NOMO-1 treated with dmso at 0.1 percent for 144 hours (cell line): ENCODE measurements around the gene NAGLU.

ENCODE experiments used
- DNase-seq: peaks from one replicate; lab custom pipeline; 2025; ENCODE audit not compliant: unreplicated experiment; lab: John Stamatoyannopoulos, UW

Gene NAGLU

DNA sequence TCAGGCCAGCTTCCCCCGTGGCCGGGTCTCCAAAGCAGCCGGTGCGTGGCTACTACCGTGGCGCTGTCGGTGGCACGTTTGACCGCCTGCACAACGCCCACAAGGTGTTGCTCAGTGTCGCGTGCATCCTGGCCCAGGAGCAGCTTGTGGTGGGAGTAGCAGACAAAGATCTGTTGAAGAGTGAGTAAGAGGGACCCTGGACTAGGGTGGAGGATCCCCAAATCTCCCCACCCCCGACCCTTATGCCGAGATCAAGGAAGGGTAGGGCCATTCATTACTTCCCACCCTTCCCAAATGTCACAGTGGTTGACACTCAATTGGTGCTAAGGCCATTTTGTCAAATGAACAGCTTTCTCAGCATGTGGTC lies 27.1 kb downstream of the NAGLU start:
- no peak for DNase-seq

DNA sequence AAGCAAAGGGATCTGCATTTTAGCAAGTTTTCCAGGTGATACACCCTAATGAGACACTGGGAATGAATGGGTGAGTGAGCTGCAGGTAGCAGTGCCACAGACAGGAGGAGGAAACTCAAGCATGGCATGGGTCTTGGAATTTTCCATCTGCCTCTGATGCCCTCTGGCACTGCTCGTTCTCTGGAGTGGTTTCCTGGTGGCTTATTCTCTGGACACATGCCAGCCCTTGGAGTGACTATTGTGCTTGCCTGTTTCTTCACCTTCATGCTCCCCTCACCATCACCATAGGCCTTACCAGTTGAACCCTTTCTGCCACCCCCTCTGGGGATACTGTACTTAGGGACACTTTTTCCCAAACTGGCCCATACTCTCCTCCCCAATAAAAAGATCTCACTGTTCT lies 27.5 kb downstream of the NAGLU start:
- DNase-seq: no peak

DNA sequence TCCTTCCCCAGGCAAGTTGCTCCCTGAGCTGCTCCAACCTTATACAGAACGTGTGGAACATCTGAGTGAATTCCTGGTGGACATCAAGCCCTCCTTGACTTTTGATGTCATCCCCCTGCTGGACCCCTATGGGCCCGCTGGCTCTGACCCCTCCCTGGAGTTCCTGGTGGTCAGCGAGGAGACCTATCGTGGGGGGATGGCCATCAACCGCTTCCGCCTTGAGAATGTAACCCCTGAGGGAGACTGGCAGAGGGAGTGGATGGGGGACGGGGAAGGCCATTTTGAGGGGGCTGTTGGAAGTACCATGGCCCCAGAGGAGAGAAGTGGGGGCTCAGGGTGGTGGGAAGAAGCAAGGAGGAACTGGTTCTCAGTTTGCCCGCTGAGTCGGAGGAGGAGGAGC lies 27.9 kb downstream of the NAGLU start:
- no peak for DNase-seq

DNA sequence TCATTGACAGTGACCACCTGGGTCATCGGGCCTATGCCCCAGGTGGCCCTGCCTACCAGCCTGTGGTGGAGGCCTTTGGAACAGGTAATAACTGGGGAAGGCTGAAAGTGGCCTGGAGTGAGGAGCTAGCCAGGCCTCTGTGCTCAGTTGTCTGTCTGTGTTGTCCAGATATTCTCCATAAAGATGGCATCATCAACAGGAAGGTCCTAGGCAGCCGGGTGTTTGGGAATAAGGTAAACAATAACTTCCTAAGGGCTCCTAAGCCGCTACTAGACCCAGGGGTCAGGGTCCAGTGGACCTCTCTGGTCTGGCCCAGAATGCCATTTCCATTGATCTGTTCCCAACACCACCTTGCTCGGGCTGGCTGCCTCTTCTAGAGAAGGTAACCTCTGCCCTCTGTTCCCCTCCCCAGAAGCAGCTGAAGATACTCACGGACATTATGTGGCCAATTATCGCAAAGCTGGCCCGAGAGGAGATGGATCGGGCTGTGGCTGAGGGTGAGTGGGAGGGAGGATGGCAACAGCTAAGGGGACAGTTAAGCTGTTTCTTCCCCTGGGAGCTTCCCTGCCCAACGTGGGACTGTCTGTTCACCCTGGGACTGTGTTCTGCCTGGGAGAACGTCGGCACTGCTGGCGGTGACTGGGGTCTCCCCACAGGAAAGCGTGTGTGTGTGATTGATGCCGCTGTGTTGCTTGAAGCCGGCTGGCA lies 28.9 kb downstream of the NAGLU start:
- no peak for DNase-seq

DNA sequence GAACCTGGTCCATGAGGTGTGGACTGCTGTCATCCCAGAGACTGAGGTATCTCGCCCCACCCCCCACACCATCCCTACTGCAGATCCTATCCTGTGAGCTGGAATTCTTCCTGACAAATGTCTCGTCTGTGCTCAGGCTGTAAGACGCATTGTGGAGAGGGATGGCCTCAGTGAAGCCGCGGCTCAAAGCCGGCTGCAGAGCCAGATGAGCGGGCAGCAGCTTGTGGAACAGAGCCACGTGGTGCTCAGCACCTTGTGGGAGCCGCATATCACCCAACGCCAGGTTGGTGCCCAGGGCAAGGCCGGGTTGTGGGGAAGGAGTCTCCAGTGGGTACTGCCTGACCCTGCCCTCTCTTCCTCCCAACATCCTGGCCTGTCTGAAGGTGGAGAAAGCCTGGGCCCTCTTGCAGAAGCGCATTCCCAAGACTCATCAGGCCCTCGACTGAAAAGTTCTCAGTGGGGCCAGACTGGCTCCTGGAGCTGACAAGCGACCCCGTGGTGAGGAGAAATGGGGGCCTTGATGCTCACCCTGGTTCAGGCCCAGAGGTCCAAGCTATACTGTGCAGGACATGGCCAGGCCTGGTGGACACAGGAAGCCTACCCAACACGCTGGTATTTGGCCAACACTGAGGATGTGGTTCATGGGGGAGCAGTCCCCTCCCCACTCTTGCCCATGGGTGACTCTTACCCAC lies 29.6 kb downstream of the NAGLU start:
- no peak for DNase-seq

DNA sequence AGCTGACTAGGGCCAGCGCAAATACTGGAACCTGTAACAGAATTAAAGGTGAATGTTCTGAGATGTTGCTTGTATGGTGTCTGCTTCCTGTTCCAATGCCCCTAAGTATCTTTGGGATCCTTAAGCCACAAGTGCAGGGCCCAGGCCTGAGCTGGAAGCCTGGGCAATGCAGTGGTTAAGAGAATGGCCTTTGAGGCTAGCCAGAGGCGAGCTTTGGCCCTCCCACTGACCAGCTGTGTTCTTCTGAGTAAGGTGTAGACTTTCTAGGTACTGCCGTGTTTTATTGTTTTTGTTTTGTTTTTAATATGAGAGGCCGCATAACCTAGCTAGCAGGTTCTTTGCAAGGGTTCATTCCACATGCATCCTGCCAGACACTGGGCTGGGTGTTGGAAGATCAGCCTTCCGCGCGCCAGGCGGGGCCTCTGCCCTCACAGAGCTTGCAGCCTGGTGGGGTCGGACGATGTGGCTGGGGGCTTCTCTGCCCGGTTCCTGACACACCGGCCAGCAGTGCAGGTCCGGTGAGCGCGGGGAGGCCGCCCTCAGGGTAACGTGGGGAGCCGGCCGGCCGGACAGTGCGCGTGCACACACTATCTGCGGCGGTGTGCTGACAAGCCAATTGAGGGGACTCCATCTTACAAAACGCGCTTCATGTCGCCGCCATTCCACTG lies 30.3 kb downstream of the NAGLU start:
- no peak for DNase-seq

DNA sequence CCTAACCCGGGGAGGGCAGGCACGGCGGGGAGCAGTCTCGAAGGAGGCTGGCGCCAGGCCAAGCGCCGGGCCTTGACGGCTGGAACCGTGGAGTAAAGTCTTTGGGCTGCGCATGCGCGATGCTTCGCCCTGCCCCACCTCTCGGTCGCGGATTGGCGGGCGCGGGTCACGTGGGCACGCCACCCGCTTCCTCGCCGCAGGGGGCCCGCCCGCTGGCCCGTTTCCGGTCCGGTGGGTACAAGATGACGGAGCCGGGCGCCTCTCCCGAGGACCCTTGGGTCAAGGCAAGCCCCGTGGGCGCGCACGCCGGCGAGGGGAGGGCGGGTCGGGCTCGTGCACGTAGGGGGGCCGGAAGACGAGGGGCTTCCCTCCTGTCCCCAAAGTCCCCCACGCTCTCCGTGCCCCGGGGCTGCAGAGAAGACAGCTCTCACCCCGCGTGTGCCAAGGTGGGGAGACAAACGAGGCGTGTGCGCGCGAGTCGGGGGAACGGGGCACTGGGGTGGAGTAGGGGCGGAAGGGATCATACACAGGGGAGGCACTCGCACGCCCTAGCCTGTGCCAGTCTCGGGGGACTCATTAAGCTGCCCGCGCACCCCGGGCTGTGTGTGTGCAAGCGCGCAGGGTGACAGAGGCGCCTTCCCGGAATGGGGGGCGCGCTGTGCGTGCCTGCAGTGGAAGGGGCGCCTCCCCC lies 31.0 kb downstream of the NAGLU start, which contains the start of gene MLX:
Gene MLX, plus strand, starts transcription at position 218 of the 691 bp plus-strand sequence. Its CDS starts 25 bp downstream, at position 243.
- DNase-seq: peak; percentile 86

DNA sequence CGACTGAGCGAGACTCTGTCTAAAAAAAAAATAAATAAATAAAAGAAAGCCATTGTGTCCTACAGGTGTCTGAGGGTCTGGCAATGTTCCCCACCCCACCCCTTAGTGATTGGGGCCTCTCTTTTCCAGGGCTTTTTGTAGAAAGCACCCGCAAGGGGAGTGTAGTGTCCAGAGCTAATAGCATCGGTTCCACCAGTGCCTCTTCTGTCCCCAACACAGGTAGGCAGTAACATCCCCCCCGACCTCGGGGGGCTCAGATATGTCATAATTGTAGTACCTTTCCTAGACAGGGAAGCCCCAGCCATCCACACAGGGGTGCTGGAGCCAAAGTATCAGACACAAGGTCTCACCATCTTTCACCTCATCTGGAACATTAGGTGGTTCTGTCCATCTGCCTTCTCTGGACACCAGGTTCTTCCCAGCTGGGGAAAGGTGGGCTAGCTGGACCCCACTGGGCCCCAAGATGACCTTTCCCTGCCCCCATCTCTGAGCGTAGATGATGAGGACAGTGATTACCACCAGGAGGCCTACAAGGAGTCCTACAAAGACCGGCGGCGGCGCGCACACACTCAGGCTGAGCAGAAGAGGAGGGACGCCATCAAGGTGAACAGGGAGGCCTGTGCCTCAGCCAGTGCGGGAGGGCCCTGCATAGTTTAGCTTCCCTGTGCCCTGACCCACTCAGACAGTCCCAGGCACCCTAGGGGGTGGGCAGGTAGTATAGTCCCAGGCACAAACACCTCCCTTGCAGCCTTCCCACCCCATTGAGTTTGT lies 32.5 kb downstream of the NAGLU start:
- DNase-seq: no peak

DNA sequence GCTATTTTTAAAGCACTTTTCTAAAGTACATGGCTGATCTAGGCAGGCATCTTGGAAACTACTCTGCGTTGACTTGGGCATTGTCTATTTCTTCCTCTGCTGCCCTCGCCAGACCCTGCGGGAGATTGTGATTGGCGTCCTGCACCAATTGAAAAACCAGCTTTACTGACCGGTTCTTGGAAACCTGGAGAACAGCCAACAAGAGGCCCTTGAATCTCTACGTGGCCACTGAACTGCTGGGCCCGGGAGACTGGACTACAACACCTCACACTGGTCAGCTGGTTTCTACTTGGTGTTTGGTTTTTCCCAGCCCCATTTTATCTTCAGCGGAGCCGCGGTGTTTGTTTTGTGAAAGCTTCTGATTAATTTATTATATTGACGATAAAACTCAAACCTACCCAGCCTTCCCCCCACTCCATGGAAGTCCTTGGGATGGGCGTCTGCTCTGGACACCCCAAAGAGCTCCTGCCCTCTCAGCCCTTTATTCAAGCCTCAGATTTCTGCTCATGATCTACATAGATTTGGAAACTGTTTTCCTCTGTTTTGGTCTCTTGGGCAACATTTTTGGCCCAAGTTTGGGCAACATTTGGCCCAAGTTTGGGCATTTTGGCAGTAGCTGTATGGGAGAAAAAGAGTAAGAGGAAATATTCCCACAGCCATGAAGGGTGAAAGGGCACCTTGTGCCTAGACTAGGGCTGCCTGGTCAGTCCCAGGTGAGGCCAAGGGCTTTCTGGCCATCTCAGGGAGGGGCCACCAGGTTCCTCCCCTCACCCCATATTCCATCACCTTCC lies 35.6 kb downstream of the NAGLU start:
- DNase-seq: no peak

DNA sequence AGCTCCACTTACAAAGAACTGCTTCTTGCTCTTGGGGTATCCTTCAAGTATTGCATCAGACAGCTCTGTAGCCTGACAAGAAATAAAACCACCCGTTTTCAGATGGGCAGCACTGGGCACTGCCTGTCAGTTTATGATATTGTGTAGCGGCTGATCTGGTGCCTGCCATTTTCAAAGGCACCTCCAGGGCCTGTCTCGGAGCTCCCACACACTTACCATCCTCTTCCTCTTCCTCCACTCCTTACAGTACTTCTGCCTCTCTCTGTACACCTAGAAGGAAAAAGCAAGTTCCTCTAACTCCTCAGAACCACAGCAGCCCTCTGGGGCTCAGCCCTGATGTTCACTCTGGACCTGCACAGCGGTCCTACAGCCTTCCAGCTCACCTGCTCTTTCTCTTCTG lies 37.1 kb downstream of the NAGLU start:
- DNase-seq: no peak

DNA sequence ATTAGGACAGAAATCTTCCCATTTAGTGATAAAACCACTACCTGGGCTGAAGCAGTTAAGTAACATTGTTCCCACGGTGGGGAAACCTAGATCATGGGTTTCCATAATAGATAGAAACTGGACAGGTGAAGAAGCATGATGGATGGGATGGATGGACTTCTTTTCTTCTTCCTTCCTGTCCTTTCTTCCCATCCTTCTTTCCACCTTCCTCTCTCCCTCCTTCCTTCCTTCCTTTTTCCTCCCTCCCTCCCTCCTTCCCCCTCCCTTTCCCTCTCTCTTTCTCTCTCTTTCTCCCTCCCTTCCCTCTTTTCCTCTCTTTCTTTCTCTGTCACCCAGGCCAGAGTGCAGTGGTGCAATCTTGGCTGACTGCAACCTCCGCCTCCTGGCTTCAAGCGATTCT lies 38.4 kb downstream of the NAGLU start:
- no peak for DNase-seq

DNA sequence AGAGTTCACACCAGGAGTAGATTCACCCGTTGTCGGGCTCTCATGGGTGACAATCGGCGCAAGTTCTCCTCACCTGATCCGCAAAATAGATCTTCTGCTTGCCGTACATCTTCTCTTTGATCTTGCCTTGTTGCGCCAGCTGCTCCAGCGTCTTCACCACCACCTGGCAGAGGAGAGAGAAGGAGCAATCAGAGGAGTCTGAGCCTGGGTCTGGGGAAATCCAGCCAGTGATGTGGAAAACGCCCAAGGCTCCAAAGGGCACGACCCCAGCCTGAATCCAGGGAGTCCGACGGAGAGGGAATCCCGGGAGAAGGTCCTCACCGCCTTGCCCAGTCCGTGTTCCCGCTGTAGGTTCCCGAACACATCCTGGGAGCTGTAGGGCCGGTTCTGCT lies 41.1 kb downstream of the NAGLU start:
- no peak for DNase-seq

DNA sequence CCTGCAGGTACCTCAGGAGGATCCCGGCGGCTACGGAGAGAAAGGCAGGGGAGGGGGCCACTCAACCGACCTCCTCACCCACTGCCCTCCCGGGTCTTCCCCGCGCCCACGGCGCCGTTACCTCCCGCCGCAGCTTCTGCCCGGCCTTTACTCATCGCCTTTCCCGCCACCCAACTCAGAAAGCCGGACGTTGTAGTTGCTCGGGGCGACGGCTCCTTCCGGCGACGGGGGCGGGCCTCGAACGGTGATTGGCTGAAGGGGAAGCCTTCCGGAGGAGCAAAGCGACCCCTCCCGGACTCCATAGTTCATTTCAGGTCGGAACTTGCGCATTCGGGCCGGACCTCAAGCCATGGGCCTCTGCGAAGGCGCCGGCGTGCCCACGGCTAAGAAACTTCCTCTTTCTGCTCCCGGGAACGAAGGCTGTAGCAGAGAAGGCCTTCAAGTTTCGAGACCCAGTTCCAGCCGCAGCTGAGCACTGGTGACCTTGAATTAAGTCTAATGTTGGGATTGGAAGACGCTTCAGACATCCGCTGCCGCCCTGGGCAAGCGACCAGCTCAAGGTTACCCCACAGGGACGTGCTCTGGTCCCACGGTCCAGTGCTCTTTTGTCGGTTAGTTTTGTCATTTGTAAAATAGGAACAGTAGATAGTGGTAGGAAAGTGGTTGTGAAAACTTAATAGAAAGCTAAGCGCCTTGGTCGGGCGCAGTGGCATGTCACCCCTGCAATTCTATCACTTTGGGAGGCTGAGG lies 41.7 kb downstream of the NAGLU start, which contains the start of gene PSMC3IP:
Gene PSMC3IP, minus strand, starts transcription at position 198 of the 750 bp plus-strand sequence. Its CDS starts 43 bp downstream, at position 155.
- DNase-seq: peak; percentile 95

DNA sequence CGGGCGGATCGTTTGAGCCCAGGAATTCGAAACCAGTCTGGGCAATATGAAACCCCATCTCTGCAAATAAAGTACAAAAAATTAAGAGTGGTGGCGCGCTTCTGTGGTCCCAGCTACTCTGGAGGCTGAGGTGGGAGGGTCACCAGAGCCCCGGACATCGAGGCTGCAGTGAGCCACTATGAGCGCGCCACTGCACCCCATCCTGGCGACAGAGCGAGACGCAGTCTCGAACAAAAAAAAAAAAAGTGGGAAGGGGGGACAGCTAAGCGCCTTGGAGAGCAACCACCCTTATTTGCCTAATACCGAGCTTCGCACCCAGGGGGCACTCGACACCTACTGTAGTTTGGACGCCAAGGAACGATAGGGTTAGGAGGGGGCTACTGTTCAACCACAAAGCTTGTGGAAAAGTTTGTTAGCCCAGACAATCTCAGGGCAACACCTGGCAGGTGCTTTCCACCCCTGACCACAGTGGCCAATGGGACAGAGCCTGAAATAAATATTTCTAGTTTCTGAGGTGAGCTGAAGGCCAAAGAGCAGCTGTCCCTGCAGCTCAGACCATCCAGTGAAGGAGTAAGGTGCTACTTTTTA lies 42.3 kb downstream of the NAGLU start:
- DNase-seq: peak; percentile 83

DNA sequence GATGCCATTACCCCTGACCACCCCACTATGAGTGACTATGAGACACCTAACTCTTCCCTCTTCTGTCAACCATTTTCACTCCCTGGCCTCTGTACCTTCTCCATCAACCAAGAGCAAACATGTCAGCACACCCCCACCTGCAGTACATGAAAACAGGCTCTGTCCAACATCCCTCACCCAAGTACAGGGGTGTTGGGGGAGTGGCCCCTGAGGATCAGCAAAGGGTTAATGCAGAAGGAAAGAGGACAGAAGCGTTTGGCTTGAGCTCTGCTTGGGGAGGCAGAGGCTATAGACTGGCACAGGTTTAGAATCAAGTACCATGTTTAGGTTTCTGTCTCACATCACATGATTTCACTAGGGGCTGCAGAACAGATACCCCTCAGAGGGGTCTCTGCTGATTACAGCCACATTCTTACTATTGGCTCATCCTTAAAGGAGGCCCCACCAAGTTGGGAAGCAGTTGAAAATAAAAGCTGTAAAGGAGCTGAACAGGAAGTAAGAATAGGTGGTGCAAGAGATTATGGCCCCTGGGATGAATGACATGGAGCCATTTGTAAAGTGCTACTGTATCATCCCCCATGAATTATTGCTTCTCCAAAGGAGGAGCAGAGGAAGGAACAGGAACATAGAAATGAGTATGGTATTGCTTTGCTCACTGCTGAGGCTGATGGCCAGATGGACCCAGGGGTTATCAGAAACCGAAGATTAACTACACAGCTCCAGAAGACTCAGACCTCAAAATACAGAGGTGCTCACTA lies 43.9 kb downstream of the NAGLU start:
- peak; percentile 19 for DNase-seq

DNA sequence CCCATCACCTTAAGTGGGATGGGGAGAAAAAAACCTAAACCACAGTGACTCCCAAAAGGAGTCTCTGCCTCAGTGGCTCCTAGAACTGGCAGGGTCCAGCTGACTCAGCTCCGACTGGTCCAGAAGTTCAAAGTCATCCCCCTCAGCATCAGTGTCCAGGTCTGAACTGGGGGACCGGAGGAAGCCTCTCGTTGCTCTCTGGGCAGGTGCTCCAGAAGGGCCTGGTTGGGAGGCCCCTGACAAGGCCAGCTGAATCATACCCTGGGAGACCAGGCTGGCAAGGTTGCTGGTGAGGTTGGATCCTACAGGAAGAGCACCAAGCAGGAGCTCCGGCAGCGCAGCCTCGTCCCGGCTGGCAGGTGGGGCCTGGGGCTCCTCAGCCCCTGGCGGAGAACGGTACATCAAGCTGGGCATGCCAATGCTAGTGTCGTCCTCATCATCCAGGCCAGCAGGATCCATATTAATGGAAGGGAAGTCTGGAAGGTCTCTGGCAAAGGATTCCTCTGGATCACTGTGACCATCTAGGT lies 45.8 kb downstream of the NAGLU start:
- DNase-seq: no peak

DNA sequence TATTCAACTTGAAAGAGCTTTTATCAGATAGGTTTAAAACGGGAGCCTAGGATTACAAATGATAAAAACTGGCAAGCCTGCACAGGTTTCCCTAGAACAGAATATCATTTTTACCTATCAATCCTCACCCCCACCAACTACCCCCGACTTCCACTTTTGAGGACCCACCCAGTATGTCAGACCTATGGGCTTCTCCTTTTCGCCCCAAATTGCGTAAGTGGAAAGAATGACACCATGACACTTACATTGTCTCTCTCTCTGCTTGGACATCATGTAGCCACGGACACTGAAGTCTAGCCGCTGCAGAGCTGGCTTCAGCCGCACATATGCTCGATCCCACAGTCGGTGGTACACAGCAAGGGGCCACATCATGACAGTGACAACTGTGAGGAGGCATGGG lies 48.8 kb downstream of the NAGLU start:
- peak; percentile 53 for DNase-seq

DNA sequence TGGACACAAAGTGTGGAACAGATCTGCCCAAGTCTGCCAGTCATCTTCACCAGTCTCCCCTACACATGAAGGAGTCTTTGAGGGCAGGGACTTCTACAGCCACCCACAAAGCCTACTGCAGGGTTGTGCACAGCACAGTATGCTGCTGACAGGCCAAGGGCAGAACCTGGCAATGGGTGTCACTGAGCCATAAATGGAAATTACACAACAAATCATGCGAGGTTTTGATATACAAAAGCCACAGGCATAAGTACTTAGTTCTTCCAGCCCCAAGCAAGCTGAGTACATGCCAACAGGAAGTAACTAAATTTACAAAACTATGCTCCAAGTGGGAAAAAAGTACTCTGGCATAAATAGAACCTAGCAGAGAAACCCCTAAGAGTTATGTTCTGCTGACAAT lies 49.3 kb downstream of the NAGLU start:
- no peak for DNase-seq
